Stimulated activated CD4-positive, alpha-beta T cell treated with anti-CD3 and anti-CD28 coated beads, Interleukin-12 subunit alpha, Interleukin-12 subunit beta, amount 100 ng/mL, for 48 hours (primary cell): ENCODE results near the gene RASL10B.
A peak's percentile ranks its signal among the peaks of the same experiment; 100 is the strongest.
"Not testable (repeated sequence)": the region's sequence is repeated elsewhere in the genome, so short reads cannot be mapped to it uniquely, and the experiment has no call there.

ENCODE experiments used
- DNase-seq, 3 donors: peaks; one replicate each; pipeline ENCODE4 v3.0.0-alpha.2; 2020; ENCODE audit warnings: low read depth in 2 of 3, low spot score in 1 of 3

Gene RASL10B

DNA sequence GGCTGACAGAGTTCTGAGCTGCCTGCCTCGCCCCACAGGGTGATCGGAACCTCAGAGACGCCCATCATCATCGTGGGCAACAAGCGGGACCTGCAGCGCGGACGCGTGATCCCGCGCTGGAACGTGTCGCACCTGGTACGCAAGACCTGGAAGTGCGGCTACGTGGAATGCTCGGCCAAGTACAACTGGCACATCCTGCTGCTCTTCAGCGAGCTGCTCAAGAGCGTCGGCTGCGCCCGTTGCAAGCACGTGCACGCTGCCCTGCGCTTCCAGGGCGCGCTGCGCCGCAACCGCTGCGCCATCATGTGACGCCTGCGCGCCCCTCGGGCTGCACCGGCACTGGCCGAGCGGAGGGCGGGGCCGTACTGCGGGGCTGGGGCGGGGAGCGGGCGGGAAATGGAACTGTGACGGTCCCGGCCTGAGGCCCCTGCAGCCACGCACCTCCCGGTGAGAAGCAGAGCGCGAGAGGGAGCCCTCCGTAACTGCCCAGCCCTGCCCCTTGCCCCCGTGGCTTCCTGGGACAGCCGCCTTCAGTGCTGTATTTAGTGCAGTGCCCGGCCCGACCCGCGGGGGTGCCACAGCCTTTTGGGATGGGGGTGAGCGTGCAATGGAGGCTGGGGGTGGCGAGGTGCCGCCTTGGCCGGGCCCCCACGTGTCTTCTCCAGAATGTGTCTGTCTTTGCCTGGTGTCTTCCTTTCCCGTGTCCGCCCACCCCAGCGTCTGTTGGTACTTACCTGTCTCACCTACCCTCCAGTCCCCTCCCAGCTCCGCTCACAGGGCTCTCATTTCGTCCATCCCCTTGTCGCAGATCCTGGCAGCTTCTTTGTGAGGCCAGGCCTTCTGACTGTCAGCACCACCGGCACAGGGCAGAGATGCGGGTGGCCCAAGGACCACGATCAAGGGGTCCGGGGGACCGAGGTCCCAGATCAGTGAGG, 9.8 kb downstream of the RASL10B start:
- no peak for DNase-seq

- no peak for DNase-seq
These were observed 11.1 kb downstream of the RASL10B start for GRCh38 chr17:35742496-35742895.

DNA sequence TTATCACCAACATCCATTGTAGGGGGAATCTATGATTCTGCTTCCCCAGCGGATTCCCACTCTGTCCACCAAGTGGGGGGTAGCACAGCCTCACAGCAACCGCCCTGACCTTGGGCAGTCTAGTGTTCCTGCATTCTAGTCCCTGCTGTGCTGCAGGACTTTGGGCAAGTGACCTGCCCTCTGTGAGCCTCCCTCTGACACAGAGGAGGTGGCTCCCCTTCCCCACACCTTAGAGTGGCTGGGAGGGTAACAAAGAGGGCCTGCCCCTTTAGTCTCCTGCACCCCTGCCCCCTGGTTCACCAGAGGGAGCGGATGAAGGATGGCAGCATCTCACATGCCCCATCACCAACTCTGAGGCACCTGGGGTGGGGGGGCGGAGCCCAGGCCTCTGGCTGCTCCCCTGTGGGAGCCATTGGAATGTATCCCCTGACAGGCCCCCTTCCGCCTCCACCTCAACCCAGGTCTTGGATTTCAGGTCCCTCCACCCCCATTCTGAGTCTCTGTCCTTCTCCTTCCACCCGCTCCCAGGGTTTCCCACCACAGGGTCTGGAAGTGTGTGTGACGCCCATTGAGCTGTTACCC, 11.5 kb downstream of the RASL10B start:
- DNase-seq, result no peak

DNA sequence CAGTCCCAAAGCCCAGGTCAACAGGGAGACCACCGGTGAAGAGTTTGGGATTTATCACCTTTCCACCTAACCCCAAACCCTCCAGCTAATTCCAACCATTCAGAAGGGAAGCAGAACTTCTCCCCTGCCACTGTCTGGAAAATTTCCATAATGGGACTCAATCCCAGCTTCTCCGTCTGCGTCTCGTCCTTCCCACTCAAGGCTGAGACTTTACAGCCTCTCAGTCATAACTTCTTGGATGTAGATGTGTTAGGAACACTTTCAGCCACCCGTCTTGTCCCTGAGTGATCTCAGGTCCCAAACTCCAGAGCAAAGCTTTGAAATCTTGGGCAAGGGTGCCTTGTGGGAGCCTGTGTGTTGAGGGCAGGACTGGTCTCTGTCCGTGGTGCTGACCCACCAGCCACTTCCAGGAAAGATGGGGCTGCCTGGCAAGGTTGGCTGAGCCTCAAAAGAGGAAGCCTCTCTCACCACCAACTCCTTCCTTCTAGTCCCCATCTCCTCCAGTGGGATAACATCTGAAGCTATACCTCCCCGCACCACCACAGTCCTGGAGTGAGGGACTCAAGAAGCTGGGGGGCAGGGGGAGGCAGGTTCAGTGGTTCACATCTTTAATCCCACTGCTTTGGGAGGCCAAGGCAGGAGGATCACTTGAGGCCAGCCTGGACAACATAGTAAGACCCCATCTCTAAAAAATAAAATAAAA, 12.3 kb downstream of the RASL10B start:
- no peak for DNase-seq

GRCh38 chr17:35744830-35745229, 13.4 kb downstream of the RASL10B start:
- DNase-seq, result no peak

DNA sequence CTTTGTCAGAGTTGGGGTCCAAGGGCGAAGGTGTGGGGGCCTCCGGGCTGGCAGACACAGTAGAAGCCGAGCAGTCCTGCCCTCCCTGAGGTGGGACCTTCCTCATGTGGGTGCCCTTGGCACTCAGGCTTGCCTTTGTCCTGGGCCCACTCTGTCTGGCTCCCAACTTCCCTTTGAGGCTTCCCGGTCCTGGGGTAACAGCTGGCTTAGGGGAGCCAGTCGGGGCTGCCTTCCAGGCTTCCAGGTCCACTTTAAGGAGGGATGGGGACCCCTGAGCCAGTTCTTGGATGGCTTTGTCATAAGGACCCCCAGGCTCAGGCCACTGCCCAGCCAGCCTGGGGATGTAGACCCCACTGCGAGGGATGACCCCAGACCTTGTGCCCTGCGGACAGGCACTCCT, 13.8 kb downstream of the RASL10B start:
- DNase-seq, result no peak

- no peak for DNase-seq
These were observed 14.4 kb downstream of the RASL10B start for GRCh38 chr17:35745749-35746320.

- peak; percentile 68 to 87 (median 72) for DNase-seq
These were observed 16.1 kb downstream of the RASL10B start for GRCh38 chr17:35747540-35748017.

- DNase-seq, result no peak
These were observed 17.0 kb downstream of the RASL10B start for GRCh38 chr17:35748341-35748841.

GRCh38 chr17:35748979-35749378, 17.5 kb downstream of the RASL10B start:
- no peak for DNase-seq

DNA sequence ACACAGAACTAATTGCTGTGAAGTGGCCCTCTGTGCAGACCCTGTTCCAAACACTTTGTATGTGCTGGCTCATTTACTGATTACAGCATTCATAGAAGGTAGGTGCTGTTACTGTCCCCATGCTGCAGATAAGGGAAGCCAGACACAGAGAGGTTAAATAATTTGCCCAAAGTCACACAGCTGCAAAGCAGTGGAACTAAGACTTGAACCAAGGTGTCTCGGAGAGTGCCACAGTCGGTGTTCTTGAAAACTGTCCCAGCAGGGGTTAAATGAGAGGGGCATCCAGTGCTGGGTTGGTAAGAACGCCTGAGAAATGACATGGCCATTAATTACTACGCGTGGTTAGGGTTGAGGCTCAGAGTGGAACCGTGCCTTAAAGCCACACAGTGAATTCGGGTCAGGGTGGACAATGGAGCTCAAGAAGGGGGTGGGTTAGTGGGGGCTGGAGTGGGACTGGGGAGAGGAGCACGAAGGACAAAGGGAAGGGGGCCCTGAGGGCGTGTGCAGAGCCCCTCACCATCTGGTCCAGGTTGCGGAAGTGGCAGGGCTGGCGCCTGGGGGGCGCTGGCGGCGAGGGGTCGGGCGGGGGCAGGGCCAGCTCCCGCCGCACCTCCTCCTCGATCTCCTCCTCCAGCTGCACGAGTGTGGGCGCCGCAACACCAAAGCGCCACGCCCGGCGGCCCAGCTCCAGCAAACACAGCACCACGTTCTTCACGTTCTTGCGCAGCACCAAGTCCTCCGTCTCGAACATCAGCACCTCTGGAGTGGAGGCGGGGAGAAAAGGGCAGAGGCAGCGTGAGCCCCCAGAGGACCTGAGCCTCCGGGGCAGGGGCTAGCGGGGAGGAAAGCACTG, 18.3 kb downstream of the RASL10B start:
- DNase-seq, result no peak

GRCh38 chr17:35750526-35751395, 19.3 kb downstream of the RASL10B start:
- no peak for DNase-seq

GRCh38 chr17:35751541-35751940, 20.1 kb downstream of the RASL10B start:
- DNase-seq, result not testable (repeated sequence)

GRCh38 chr17:35752471-35752870, 21.0 kb downstream of the RASL10B start:
- DNase-seq, result no peak

DNA sequence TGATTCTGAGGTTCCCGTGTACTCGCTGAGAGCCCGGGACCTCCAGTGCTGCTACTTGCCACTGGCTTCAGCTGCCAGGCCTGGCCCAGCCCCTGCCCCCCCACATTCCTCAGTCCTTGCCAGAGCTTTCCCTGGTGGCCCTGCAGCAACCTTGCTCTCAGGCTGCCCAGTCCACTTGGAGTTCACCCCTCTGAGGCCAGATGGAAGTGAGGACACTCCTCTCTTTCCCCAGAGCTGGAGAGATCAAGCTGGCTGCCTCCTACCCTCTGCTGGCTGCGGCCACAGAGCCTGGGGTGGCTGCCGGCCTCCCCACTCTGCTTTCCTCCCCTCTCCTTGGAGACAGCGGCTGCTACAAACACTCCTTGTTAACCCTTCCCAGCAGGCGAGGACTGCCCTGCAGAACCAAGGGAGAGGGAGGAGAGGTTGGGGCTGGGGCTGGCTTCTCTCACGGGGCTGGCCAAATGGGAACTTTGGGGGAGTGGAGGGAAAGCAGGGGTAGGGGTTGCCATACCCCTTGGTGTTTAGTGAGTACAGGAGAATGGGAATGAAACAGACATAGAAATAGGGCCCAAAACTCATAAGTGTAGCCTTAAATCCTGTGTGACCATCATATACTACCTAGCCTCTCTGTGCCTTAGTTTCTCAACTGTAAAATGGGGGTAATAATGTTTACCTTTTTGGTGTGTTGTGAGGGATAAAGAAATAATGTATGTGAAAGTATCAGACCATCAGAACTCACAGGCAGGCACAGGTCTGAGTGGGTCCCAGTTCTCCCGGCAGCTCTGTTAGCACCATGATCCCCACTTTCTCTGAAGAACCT, 21.7 kb downstream of the RASL10B start, which contains the start of gene GAS2L2:
Gene GAS2L2 (minus strand): TSS at position 295 of the 820 bp plus-strand sequence. CDS start 389 bp downstream, outside the sequence.
- no peak for DNase-seq

DNA sequence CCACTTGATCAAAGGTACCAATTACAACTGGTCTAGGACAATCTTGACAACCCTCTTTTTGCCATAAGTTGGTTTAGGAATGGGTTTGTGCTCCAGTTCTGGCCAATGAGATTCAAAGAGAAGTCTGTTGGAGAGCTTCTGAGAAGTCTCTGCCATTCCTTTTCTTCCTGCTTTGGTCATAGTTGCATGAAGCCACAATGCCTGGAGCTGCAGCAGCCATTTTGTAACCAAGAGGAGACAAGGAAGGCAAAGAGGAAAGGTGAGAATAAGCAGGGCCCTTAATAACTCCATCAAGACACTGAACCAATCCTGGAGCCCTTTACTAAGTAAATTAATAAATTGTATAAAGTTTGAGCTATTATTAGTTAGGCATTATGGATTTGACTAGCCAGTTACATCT, 25.8 kb downstream of the RASL10B start:
- DNase-seq, result no peak

DNA sequence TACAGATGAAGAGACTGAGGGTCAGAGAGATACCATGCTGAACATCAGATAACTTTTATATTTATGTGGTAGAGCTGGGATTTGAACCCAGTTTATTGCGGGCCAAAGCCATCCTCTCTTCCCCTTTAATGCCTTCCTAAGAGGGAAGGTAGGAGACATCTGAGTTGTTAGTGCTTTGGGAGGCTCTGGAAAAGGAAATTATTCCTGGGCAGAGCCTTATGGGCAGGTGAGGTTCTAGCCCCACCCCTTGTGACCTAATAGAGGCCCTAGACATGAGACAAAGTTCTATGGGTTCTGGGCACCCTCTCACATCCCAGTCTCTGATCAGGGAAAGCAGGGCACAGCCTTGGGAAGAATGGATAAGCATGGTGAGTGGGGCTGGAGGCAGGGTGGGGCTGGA, 29.1 kb downstream of the RASL10B start, which contains the start of gene C17orf50:
Gene C17orf50 (plus strand): TSS at position 301 of the 400 bp plus-strand sequence. CDS start 55 bp downstream, at position 356.
- DNase-seq, result no peak

DNA sequence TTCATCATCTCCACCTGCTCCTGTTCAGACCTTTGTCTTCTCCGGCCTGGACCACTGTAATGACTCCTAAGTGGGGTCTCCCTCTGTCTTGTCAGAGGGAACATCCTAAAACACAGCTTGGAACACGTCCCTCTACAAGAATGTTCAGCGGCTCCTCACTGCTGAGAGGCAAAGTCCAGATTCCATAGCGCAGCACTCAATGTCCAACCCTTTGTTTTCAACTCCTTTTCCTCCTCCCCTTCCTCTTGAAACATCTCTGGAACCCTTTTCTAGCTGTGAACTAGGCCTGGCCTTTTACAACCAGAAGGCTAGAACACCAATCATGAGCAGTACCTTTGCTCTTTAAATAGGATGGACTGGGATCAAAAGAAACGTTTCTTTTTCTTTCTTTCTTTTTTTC, 30.2 kb downstream of the RASL10B start:
- no peak for DNase-seq
